BLaER1 treated with 17β-estradiol and CSF1 and Interleukin-3, amounts not matched to agents 10 nM and 100 nM (cell line): ENCODE results near the gene PITPNM3.
A peak's percentile ranks its signal among the peaks of the same experiment; 100 is the strongest.

Experiments used
- H3K27ac ChIP-seq, 11 experiments: shearing (Covaris generic); formaldehyde crosslinking; 2 replicates each; pipeline ENCODE4 v1.8.1; 2022
- H3K27me3 ChIP-seq, 11 experiments: shearing (Covaris generic); formaldehyde crosslinking; 2 replicates each; pipeline ENCODE4 v1.8.1; 2022
- H3K36me3 ChIP-seq, 11 experiments: shearing (Covaris generic); formaldehyde crosslinking; 2 replicates each; pipeline ENCODE4 v1.8.1; 2022
- H3K4me1 ChIP-seq, 10 experiments: shearing (Covaris generic); formaldehyde crosslinking; 2 replicates each; pipeline ENCODE4 v1.8.1; 2022
- H3K4me2 ChIP-seq, 11 experiments: shearing (Covaris generic); formaldehyde crosslinking; 2 replicates each; pipeline ENCODE4 v1.8.1; 2022
- H3K4me3 ChIP-seq, 10 experiments: shearing (Covaris generic); formaldehyde crosslinking; 2 replicates each; pipeline ENCODE4 v1.8.1; 2022
- H3K9ac ChIP-seq, 11 experiments: shearing (Covaris generic); formaldehyde crosslinking; 2 replicates each; pipeline ENCODE4 v1.8.1; 2022
- H3K9me3 ChIP-seq, 11 experiments: shearing (Covaris generic); formaldehyde crosslinking; replicated peaks in 1 of 11; 2 replicates each; pipeline ENCODE4 v1.8.1; 2022
- H4K20me1 ChIP-seq, 11 experiments: shearing (Covaris generic); formaldehyde crosslinking; 2 replicates each; pipeline ENCODE4 v1.8.1; 2022
- Cebpa-rat ChIP-seq, 11 experiments: shearing (Covaris generic); IDR thresholded peaks; 2 replicates each; pipeline ENCODE4 v1.8.1; 2022

Gene PITPNM3

GRCh38 chr17:6543079-6544010 lies 13.0 kb downstream of the PITPNM3 start:
- no peak overlapping the region for H3K27ac ChIP-seq
- H3K36me3 ChIP-seq: no peaks in the 10 kb centered on the region
- H3K27me3 ChIP-seq: peaks cover 0 to 13% (median 0%) of the 10 kb centered on the region in 11 experiments; a peak in 1 of 22 replicates
- peaks cover 13 to 20% (median 17%) of the 10 kb centered on the region in 11 experiments; a peak in 21 of 22 replicates for H3K9me3 ChIP-seq
- H3K4me1 ChIP-seq: peaks cover 11 to 53% (median 48%) of the 10 kb centered on the region in 10 experiments
- H3K9ac ChIP-seq: no peak overlapping the region
- peak overlapping the region in 9 of 11 experiments; percentile 6 to 69 (median 56); a peak in 18 of 22 replicates for H3K4me2 ChIP-seq
- no peak for TF ChIP-seq Cebpa-rat (IDR thresholded peaks at IDR 0.05)
- peaks cover 0 to 16% (median 0%) of the 10 kb centered on the region in 11 experiments; a peak in 1 of 22 replicates for H4K20me1 ChIP-seq
- no peak overlapping the region for H3K4me3 ChIP-seq

GRCh38 chr17:6542577-6542976 lies 13.8 kb downstream of the PITPNM3 start:
- Histone ChIP-seq H3K27me3 (peaks cover 0 to 13% (median 0%) of the 10 kb centered on the region in 11 experiments; a peak in 1 of 22 replicates), H3K27ac (no peak overlapping the region), H3K4me1 (peaks cover 3 to 45% (median 41%) of the 10 kb centered on the region in 10 experiments), H3K36me3 (no peaks in the 10 kb centered on the region), H4K20me1 (0 out of 22 replicates have a peak, but pooled peaks cover 0 to 13% (median 0%) of the 10 kb centered on the region in 11 experiments), H3K4me2 (no peak overlapping the region; a peak in 1 of 22 replicates), H3K9ac (no peak overlapping the region), H3K9me3 (peaks cover 13 to 20% (median 17%) of the 10 kb centered on the region in 11 experiments; a peak in 21 of 22 replicates), H3K4me3 (no peak overlapping the region)
- TF ChIP-seq Cebpa-rat (IDR thresholded peaks at IDR 0.05): no peak

GRCh38 chr17:6541886-6542285 lies 14.5 kb downstream of the PITPNM3 start:
- H3K4me2 ChIP-seq: no peak overlapping the region
- H3K36me3 ChIP-seq: no peaks in the 10 kb centered on the region
- no peak overlapping the region for H3K4me3 ChIP-seq
- no peak for TF ChIP-seq Cebpa-rat (IDR thresholded peaks at IDR 0.05)
- peaks cover 13 to 20% (median 17%) of the 10 kb centered on the region in 11 experiments; a peak in 21 of 22 replicates for H3K9me3 ChIP-seq
- H3K27ac ChIP-seq: no peak overlapping the region
- H3K27me3 ChIP-seq: peaks cover 0 to 12% (median 0%) of the 10 kb centered on the region in 11 experiments; a peak in 1 of 22 replicates
- H3K9ac ChIP-seq: no peak overlapping the region
- peaks cover 0 to 38% (median 37%) of the 10 kb centered on the region in 10 experiments; a peak in 15 of 20 replicates for H3K4me1 ChIP-seq
- H4K20me1 ChIP-seq: 0 out of 22 replicates have a peak, but pooled peaks cover 0 to 13% (median 0%) of the 10 kb centered on the region in 11 experiments

GRCh38 chr17:6539871-6540270 lies 16.5 kb downstream of the PITPNM3 start:
- no peaks in the 10 kb centered on the region; a peak in 1 of 22 replicates for H3K27me3 ChIP-seq
- peaks cover 0 to 20% (median 20%) of the 10 kb centered on the region in 10 experiments; a peak in 15 of 20 replicates for H3K4me1 ChIP-seq
- no peaks in the 10 kb centered on the region for H3K36me3 ChIP-seq
- peaks cover 0 to 6% (median 0%) of the 10 kb centered on the region in 11 experiments; a peak in 1 of 22 replicates for H4K20me1 ChIP-seq
- H3K9me3 ChIP-seq: peaks cover 13 to 20% (median 17%) of the 10 kb centered on the region in 11 experiments; a peak in 21 of 22 replicates
- H3K4me2 ChIP-seq: no peak overlapping the region
- H3K9ac ChIP-seq: no peak overlapping the region
- no peak overlapping the region for H3K4me3 ChIP-seq
- no peak for TF ChIP-seq Cebpa-rat (IDR thresholded peaks at IDR 0.05)
- H3K27ac ChIP-seq: no peak overlapping the region

GRCh38 chr17:6536566-6537065 lies 19.7 kb downstream of the PITPNM3 start:
- no peak for TF ChIP-seq Cebpa-rat (IDR thresholded peaks at IDR 0.05)
- no peaks in the 10 kb centered on the region; a peak in 1 of 22 replicates for H4K20me1 ChIP-seq
- no peak overlapping the region for H3K9ac ChIP-seq
- H3K9me3 ChIP-seq: peaks cover 13 to 20% (median 17%) of the 10 kb centered on the region in 11 experiments; a peak in 21 of 22 replicates
- H3K4me2 ChIP-seq: no peak overlapping the region
- no peak overlapping the region for H3K27ac ChIP-seq
- H3K27me3 ChIP-seq: no peaks in the 10 kb centered on the region
- H3K36me3 ChIP-seq: no peaks in the 10 kb centered on the region
- H3K4me3 ChIP-seq: no peak overlapping the region
- H3K4me1 ChIP-seq: no peaks in the 10 kb centered on the region

GRCh38 chr17:6536053-6536452 lies 20.3 kb downstream of the PITPNM3 start:
- TF ChIP-seq Cebpa-rat (IDR thresholded peaks at IDR 0.05): no peak
- Histone ChIP-seq H3K4me3 (no peak overlapping the region), H3K9me3 (peaks cover 13 to 20% (median 17%) of the 10 kb centered on the region in 11 experiments; a peak in 21 of 22 replicates), H3K4me1 (no peaks in the 10 kb centered on the region), H3K27me3 (no peaks in the 10 kb centered on the region), H4K20me1 (no peaks in the 10 kb centered on the region; a peak in 1 of 22 replicates), H3K9ac (no peak overlapping the region), H3K27ac (no peak overlapping the region), H3K4me2 (no peak overlapping the region), H3K36me3 (no peaks in the 10 kb centered on the region)

- TF ChIP-seq Cebpa-rat (IDR thresholded peaks at IDR 0.05): no peak
- H3K27ac ChIP-seq: no peak overlapping the region
- no peaks in the 10 kb centered on the region; a peak in 1 of 22 replicates for H4K20me1 ChIP-seq
- no peaks in the 10 kb centered on the region for H3K4me1 ChIP-seq
- no peaks in the 10 kb centered on the region for H3K27me3 ChIP-seq
- H3K36me3 ChIP-seq: no peaks in the 10 kb centered on the region
- no peak overlapping the region for H3K4me3 ChIP-seq
- peaks cover 12 to 17% (median 15%) of the 10 kb centered on the region in 11 experiments; a peak in 21 of 22 replicates for H3K9me3 ChIP-seq
- no peak overlapping the region for H3K4me2 ChIP-seq
- H3K9ac ChIP-seq: no peak overlapping the region
Measured at GRCh38 chr17:6534846-6535514, 21.4 kb downstream of the PITPNM3 start.

GRCh38 chr17:6532441-6532885 lies 23.9 kb downstream of the PITPNM3 start:
- Histone ChIP-seq H3K4me1 (no peaks in the 10 kb centered on the region), H3K4me3 (no peak overlapping the region), H3K27me3 (no peaks in the 10 kb centered on the region), H3K9me3 (no peaks in the 10 kb centered on the region), H4K20me1 (no peaks in the 10 kb centered on the region; a peak in 1 of 22 replicates), H3K9ac (no peak overlapping the region), H3K4me2 (no peak overlapping the region), H3K27ac (no peak overlapping the region), H3K36me3 (no peaks in the 10 kb centered on the region)
- no peak for TF ChIP-seq Cebpa-rat (IDR thresholded peaks at IDR 0.05)
